ENCODE results near the gene PLCH1.

The PLCH1 gene

GRCh38 chr3:155673421-155673820 lies 71.5 kb downstream of the PLCH1 start:
- TF ChIP-seq CTCF (IDR thresholded peaks at IDR 0.05; ENCODE audit: borderline replicate concordance, insufficient read depth, low read depth, low read length) = no peak
- no peak overlapping the region for H3K4me3 ChIP-seq (ENCODE audit: low read depth, low read length)

GRCh38 chr3:155670335-155670734 lies 74.5 kb downstream of the PLCH1 start:
- TF ChIP-seq CTCF (IDR thresholded peaks at IDR 0.05; ENCODE audit: borderline replicate concordance, insufficient read depth, low read depth, low read length) = no peak
- no peak overlapping the region for H3K4me3 ChIP-seq (ENCODE audit: low read depth, low read length)

GRCh38 chr3:155667988-155668387 lies 76.9 kb downstream of the PLCH1 start:
- TF ChIP-seq CTCF (IDR thresholded peaks at IDR 0.05; ENCODE audit: borderline replicate concordance, insufficient read depth, low read depth, low read length) = no peak
- H3K4me3 ChIP-seq (ENCODE audit: low read depth, low read length) = no peak overlapping the region

- H3K4me3 ChIP-seq (ENCODE audit: low read depth, low read length) = no peak overlapping the region
- TF ChIP-seq CTCF (IDR thresholded peaks at IDR 0.05; ENCODE audit: borderline replicate concordance, insufficient read depth, low read depth, low read length) = no peak
These were observed 79.8 kb downstream of the PLCH1 start for GRCh38 chr3:155664925-155665695.

GRCh38 chr3:155663467-155664212 lies 81.2 kb downstream of the PLCH1 start:
- no peak for TF ChIP-seq CTCF (IDR thresholded peaks at IDR 0.05; ENCODE audit: borderline replicate concordance, insufficient read depth, low read depth, low read length)
- no peak overlapping the region for H3K4me3 ChIP-seq (ENCODE audit: low read depth, low read length)

- no peak overlapping the region for H3K4me3 ChIP-seq (ENCODE audit: low read depth, low read length)
- TF ChIP-seq CTCF (IDR thresholded peaks at IDR 0.05; ENCODE audit: borderline replicate concordance, insufficient read depth, low read depth, low read length) = no peak
These were observed 83.1 kb downstream of the PLCH1 start for GRCh38 chr3:155661760-155662159.

GRCh38 chr3:155661042-155661441 lies 83.8 kb downstream of the PLCH1 start:
- no peak overlapping the region for H3K4me3 ChIP-seq (ENCODE audit: low read depth, low read length)
- TF ChIP-seq CTCF (IDR thresholded peaks at IDR 0.05; ENCODE audit: borderline replicate concordance, insufficient read depth, low read depth, low read length) = no peak

All from GM12875 (cell line).